NCI-H1417 (cell line): ENCODE results near the gene RAPGEF1.

ENCODE experiments used
- DNase-seq, 3 experiments: peaks; one replicate each; lab custom pipeline; 2025; lab: John Stamatoyannopoulos, UW

RAPGEF1 gene

GRCh38 chr9:131625508-131625787 lies 114.4 kb downstream of the RAPGEF1 start:
- no peak for DNase-seq

- no peak for DNase-seq
Observed at GRCh38 chr9:131624636-131625507, 115.0 kb downstream of the RAPGEF1 start.

DNA sequence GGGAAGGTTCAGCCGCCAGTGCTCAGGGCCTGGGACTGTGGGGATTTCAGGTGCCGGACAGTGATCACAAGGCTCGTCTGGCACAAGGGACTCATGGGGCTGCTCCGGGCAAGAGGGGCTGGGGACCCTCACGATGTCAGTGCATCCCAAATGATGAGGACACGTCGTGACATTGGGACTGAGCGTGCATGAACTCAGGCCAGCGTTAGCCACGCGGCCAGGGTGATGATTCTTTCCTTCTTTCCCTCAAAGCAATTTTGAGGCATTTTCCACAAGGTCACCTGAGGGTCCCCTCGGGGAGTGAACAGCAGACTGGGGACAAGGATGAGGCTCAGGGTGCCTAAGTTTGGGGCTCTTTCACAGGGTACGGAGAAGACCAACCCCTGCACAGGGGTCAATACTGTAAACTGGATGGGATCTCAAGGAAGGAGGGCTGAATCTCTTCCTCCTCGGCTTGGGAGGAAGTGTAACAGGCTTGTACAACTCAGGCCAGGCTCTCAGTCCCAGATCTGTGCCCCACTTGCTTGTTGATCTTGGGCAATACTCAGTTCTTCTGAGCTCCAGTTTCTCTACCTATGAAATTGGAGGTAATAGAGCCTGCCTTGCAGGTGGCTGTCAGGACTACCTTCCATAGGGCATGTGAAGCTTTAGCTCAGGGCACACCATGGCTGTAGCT lies 116.1 kb downstream of the RAPGEF1 start:
- no peak for DNase-seq

DNA sequence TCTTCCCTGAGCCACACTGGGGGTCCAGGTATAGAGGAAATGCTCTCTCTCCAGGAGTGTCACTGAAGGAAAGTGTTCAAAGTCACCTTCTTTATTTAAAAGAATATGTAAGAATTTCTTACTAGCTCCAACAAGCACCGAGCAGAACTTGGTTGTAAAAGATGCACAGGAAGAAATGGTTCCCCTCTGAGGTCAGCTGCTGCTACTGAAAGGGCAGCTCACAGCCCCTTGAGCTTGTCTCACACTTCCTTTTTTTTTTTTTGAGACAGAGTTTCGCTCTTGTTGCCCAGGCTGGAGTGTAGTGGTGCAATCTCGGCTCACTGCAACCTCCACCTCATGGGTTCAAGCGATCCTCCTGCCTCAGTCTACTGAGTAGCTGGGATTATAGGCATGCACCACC lies 117.4 kb downstream of the RAPGEF1 start:
- no peak for DNase-seq

- DNase-seq, result no peak
Observed at GRCh38 chr9:131621551-131622358, 118.1 kb downstream of the RAPGEF1 start.

GRCh38 chr9:131620764-131621520 lies 118.9 kb downstream of the RAPGEF1 start:
- no peak for DNase-seq

- DNase-seq, result no peak
Observed at GRCh38 chr9:131619680-131620079, 120.2 kb downstream of the RAPGEF1 start.

GRCh38 chr9:131618785-131619184 lies 121.1 kb downstream of the RAPGEF1 start:
- no peak for DNase-seq

DNA sequence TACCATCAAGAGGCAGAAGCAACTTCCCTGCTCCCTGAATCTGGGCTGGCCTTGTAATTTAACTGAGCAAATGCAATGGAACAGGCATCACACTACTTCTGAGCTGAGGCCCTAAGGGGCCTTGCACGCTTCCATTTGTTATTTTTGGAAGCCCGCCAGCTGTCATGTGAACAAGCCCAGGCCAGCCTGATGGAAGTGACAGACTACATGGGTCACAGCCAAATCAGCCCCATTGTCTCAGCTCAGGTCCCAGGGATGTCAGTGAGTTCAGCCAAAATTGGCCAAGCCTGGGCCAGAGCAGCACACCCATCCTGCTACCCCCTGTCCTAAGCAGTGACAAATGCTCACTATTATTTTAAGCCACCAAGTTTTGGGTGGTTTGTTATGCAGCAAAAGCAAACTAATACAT lies 121.8 kb downstream of the RAPGEF1 start:
- peak in 2 of 3 experiments; percentile 38 to 70 for DNase-seq

DNA sequence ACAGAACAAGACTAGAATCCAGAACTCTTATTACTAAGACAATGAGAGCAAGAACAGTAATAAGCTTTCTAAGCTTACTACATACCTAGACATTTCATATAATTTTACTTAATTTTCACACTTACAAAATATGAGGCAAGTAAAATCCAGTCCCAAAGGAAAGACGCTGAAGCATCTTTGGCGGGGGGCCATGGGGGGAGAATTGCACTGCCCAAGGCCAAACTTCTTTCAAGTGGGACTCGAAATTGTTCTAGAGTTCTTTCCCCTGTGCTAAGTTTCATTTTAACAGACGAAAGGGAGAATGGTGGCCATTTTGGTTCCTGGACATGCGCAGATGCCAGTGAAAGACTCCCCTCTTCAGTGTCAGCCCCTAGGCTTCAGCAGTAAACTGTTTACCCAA lies 122.3 kb downstream of the RAPGEF1 start:
- no peak for DNase-seq

GRCh38 chr9:131616983-131617604 lies 122.8 kb downstream of the RAPGEF1 start:
- no peak for DNase-seq

DNA sequence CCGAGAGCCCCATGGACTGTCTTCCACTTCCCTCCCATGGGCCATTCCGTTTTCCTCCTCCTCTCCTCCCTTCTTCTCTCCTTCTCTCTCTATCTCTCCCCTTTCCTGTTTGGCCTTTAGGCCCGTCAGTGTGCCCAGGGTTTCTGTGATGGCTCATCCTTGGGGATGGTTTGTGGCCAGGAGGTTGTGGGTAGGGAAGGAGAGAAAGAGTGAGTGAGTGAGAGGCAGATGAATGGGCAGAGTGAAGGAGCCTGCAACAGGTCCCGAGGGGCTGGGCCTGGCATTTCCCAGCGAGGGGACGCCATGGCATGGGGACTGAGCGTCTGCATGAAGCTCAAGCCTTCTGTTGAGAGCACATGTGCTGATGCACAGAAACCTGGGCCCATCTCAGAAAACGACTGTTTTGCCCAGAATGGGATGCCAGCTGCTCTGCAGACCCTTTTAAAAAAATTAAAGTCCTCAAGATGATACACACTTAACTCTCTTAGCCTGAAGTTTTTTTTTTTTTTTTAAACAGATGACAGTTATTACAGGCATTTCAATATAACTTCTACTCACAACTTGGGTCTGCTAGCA lies 125.4 kb downstream of the RAPGEF1 start:
- DNase-seq, result no peak

DNA sequence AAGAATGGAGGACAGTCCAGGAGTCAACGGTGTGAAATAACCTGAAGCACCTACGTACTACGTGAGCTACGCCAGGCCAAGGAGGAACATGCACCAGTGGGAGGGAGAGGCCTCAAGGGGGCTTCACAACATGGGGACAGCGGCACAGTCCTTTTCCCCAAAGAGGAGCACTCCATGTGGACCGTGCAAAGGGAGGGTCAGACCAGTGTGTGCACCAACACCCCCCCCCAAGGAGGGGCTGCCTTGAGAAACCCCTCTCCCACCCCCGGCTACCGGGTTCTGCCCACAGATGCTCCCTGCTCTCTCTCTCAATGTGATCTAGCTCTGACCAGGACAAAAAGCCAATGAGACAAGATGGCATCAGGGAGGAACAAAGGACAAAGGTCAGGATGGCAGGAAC lies 126.0 kb downstream of the RAPGEF1 start:
- no peak for DNase-seq

DNA sequence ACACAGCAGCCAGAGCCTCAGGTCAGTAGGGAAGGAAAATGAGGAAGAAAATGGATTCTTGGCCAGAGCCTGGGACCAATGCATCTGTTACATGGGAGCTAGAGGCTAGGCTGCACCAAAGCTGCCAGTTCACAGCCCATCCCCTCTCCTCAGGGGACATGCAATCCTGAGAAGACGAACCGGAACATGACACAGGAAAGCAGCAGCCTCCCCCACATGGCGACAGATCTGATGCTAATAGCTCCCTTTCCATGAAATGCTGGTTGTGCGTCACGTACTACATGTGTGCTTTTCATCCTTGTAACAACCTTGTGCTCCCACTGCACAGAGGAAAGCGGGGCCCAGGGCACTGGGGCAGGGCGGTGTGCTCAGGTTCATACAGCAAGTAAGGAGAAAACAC lies 127.0 kb downstream of the RAPGEF1 start:
- DNase-seq, result no peak

DNA sequence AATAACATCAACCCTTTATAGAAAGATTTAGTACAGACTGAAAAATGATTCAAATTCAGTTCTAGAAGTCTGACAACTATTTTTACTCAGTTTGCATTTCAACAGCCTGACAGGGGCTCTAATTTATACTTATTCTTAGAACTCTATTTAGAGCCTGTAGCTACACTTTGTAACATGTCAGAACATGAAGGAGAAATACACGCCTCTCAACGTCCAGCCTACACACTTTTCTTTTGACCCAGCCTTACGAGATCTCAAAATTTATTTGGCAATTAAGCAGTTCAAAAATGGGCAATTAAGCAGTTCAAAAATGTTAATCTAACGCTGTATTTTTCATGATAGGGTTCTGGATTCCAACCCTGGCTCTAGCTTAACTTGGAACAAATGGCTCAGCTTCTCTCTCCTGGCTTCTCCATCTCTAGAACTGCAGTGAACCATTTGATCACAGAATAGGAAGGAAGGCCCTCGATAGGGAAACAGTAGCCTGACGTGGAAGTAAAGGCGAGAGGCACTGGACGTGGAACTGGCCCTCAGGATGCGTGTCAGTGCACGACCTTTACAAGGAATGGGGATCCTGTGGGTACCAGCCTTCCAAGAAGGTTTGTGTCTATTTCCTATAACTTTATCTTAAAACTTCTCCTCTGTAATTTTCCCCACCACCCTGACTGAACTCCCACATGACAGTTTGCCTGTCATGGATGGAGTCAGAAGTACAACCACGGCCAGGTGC lies 128.1 kb downstream of the RAPGEF1 start:
- no peak for DNase-seq

DNA sequence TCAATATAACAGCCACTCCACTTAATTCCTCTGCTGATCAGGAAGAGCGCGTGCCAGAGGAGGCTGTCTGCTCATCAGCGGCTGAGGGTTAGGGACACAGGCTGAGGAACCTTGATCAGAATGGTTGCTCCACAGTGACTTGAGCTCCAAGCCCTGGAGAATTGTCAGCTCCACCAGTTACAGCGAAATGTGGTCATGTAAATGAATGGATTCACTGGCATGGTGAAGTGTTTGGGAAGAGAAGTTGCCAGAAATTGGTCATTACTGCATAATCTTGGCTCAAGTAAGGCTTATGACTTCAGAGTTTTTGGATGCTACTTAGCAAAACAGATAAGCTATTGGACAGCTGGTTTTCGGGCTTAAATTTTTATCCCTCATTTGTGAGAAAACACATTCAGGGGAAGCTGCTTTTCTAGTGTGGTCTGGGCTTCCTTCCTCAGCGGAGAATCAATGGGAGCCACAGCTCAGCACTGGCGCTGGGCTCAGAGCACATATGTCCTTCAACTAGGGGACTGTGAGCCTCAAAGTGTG lies 129.6 kb downstream of the RAPGEF1 start:
- DNase-seq, result no peak

GRCh38 chr9:131609099-131609830 lies 130.6 kb downstream of the RAPGEF1 start:
- DNase-seq, result no peak

- DNase-seq, result no peak
Observed at GRCh38 chr9:131608493-131609037, 131.3 kb downstream of the RAPGEF1 start.

DNA sequence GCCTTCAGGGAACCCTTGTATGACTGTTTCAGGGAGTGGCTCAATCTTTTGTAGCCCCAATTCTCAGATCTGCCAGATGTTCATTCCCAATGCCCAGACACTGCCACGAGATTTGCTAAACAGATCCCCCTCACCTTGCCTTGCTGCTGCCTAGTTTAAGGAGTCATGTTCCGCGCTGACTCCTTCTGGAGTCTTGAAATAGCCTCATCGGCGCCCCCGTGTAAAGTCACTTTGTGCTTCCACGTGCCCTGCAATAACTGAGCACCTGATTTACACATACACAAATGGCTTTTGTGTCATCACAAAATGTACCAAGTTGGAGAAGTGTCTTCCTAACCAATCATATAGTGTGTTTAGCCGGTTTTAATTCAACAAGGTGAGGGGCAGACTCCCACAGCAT lies 132.3 kb downstream of the RAPGEF1 start:
- DNase-seq, result no peak
